GM12864 (cell line): ENCODE data around the gene CHST5.
"Not testable (repeated sequence)": the region's sequence is repeated elsewhere in the genome, so short reads cannot be mapped to it uniquely, and the experiment has no call there.

Experiments
- DNase-seq: peaks from one replicate; pipeline ENCODE4 v3.0.0-alpha.2; 2011; ENCODE audit warnings: low read depth
- H3K4me3 ChIP-seq: 2 replicates; pipeline ENCODE4 v1.5.1; 2011; ENCODE audit warnings: mild to moderate bottlenecking, low read depth, low read length, control low read depth
- CTCF ChIP-seq: IDR thresholded peaks from 2 replicates; pipeline ENCODE4 v1.5.1; 2011; ENCODE audit warnings: low read depth, mild to moderate bottlenecking, moderate library complexity, low read length, control low read depth, inconsistent platforms; ENCODE audit errors: missing control alignments

CHST5 gene

DNA sequence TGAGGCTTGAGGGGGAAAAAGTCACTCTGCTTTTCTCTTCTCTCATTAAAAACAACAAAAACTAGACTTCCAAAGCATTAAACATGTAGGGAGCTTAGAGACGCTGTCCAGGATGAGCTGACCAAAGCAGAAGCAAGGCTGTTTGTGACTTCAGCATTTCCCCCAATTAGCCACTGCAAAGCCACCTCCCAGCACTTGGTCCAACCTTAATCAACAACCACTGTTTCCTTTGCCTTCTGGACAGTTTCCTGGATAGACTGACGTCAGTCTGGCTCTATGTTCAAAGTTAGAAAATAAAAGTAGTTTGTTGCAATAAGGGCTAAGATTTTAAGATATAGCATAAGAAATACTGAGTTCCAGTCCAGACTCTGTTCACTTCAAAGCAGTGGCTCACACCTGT lies 17.0 kb upstream of the CHST5 start:
- H3K4me3 ChIP-seq = no peak overlapping the region
- no peak for DNase-seq
- no peak for TF ChIP-seq CTCF

DNA sequence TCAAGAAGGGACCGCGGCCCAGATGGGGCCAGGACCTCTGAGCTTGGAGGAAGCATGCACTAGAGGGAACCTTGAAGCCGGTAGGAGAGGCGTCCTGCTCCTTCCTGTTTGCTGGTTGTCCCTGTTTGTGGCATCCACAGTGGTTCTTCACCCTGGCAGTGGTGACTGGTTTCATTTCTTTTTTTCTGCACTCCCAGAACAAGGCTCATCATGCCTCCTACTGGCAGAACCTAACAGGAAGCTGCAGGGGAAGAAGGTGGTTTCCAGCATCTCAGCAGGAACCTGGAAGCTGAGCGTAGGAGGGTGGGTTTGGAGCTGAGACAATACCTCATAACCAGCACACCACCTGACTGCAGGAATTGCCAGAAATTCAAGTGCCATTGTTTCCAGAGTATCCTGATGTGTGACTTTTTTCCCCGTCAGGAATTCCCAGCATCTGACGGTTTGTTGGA lies 14.3 kb upstream of the CHST5 start:
- no peak overlapping the region for H3K4me3 ChIP-seq
- peak; percentile 49 for DNase-seq
- peak; percentile 74 for TF ChIP-seq CTCF

DNA sequence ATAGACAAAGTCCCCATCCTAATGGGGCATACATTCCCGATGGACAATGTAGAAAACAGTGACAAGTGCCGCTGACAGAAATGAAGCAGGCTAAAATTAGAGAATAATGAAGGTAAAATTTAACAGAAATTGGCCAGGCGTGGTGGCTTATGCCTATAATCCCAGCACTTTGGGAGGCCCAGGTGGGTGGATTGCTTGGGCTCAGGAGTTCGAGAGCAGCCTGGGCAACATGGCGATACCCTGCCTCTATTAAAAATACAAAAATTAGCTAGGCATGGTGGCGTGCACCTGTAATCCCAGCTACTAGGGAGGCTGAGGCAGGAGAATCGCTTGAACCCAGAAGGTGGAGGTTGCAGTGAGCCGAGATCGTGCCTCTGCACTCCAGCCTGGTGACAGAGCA lies 12.5 kb upstream of the CHST5 start:
- not testable (repeated sequence) for DNase-seq, H3K4me3 ChIP-seq

GRCh38 chr16:75546293-75546692 lies 10.4 kb upstream of the CHST5 start:
- no peak for TF ChIP-seq CTCF
- DNase-seq = no peak
- no peak overlapping the region for H3K4me3 ChIP-seq

DNA sequence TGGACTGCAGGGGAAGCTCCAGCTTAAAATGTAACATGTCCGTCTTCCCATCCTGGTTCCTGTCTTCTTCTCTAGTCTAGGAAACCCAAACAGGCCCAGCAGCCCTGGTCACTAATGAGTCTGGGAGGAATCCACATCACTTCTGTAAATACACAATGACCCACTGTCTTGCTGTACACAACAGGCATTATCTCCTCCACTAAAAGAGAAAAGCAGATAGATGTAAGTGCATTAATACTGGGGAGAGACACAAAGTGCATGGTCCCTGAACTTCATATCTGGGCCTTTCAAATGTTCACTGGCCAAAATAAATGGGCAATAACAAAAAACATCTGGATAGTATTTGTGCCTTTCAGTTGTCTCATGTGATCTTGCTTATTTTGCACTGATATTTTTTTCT lies 10.0 kb upstream of the CHST5 start:
- not testable (repeated sequence) for H3K4me3 ChIP-seq, DNase-seq

- DNase-seq, H3K4me3 ChIP-seq: not testable (repeated sequence)
These were observed 6.6 kb upstream of the CHST5 start for GRCh38 chr16:75542462-75542861.

GRCh38 chr16:75541236-75541635 lies 5.3 kb upstream of the CHST5 start:
- no peak for TF ChIP-seq CTCF
- H3K4me3 ChIP-seq = no peak overlapping the region
- DNase-seq = no peak

DNA sequence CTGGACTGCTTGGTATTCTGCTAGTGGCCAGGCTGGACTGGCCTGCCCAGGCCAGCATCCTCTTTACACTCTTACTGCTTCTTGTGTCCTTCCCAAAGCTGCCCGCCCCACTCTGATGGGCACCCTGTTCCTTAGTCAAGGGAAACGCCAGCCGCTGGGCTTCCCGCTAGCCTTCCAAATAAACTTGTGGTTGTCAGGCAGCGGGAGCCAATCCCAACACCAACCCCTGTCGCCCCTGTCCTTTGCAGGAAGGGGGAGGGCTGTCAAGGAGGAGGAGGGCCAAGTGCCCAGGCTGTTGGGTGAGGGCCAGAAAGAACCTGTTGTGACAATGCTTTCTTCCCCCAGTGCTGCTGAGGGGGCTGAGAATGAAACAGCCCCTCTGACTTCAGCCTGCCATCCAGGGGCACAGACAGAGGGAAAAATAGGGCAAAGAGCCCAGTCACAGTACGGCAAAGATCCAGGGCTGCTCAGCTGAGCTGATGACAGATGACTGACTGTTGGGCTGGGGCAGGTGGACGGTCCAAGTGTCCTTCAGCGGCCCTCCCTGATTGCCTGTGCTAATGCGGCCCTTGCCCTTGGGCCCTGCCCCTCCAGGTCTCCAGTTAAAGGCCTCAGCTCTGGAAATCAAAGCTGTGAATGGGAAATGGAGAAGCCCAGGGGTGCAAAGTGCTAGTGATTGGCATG lies 3.1 kb upstream of the CHST5 start:
- not testable (repeated sequence) for H3K4me3 ChIP-seq, DNase-seq

DNA sequence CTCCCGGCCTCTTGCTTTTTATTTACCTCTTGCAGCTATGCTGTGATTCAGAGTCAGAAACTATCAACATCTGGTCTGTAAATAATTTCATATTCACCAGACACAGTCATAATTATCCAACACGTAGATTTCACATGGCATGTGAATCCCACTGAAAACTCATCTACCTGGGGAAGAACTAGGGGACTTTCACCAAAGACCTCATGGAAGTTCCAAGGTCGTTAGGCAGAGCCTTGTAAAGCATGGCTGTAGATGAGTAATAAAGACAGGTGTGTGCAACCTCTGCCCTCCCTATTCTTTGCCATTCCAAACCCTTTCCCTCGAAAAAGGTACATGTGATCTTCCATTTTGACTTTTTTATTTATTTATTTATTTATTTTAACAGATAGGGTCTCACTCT lies 1.9 kb upstream of the CHST5 start:
- no peak for DNase-seq
- TF ChIP-seq CTCF = no peak
- H3K4me3 ChIP-seq = no peak overlapping the region
